ENCODE data around the gene OR4D2. TPM values are rescaled to one million over a fixed set of nuclear protein-coding genes. Genes with fewer than 3 reads are reported as not detected.
A peak's percentile ranks its signal among the peaks of the same experiment; 100 is the strongest.

The OR4D2 gene
- polyA plus RNA-seq, 3 donors = not detected

GRCh38 chr17:58192612-58193011 is 25.8 kb downstream of the OR4D2 start, which contains the start of gene EPX:
EPX (plus strand) TSS chr17:58192726; CDS start chr17:58192847, 121 bp downstream.
- 49% methylated on average over 4 of the region's 6 CpGs for WGBS (ENCODE audit: insufficient coverage)

GRCh38 chr17:58193641-58194255 is 27.0 kb downstream of the OR4D2 start:
- H2AFZ ChIP-seq (ENCODE audit: insufficient read depth, low read depth, low read length, poor library complexity, severe bottlenecking) = no peak overlapping the region
- H3K27ac ChIP-seq (ENCODE audit: low read depth in 1 of 2, low read length in 2 of 2) = no peak overlapping the region
- H3K4me3 ChIP-seq (replicated peaks in 1 of 3; ENCODE audit: low read depth in 2 of 3, low read length in 3 of 3) = no peak overlapping the region
- H3K79me2 ChIP-seq (ENCODE audit: insufficient read depth, low read length) = no peaks in the 10 kb centered on the region
- peaks cover 24 to 36% (median 27%) of the 10 kb centered on the region in 3 donors for H3K27me3 Mint-ChIP-seq (ENCODE audit: low read depth in 3 of 3)
- no peaks in the 10 kb centered on the region for H4K20me1 ChIP-seq (ENCODE audit: insufficient read depth, low read length)
- no peaks in the 10 kb centered on the region for H3K9me3 ChIP-seq (replicated peaks in 1 of 2; ENCODE audit: control insufficient read depth in 1 of 2, insufficient read depth in 1 of 2, low read length in 2 of 2)
- no peaks in the 10 kb centered on the region for H3K36me3 ChIP-seq (replicated peaks in 1 of 2; ENCODE audit: control insufficient read depth in 1 of 2, insufficient read depth in 2 of 2, low read length in 2 of 2)
- H3K27me3 ChIP-seq (ENCODE audit: control insufficient read depth in 2 of 2, insufficient read depth in 2 of 2, low read length in 2 of 2) = no peaks in the 10 kb centered on the region
- peaks cover 5% of the 10 kb centered on the region for H3K4me1 Mint-ChIP-seq
- H3K4me3 Mint-ChIP-seq = no peak overlapping the region
- intact Hi-C loops (cut with micrococcal nuclease) = no loop called here
- H3K36me3 Mint-ChIP-seq = no peaks in the 10 kb centered on the region
- no peaks in the 10 kb centered on the region for H3K4me1 ChIP-seq (ENCODE audit: control insufficient read depth in 1 of 2, insufficient read depth in 2 of 2, low read length in 2 of 2)
- 89% methylated on average over 15 of the region's 18 CpGs for WGBS (ENCODE audit: insufficient coverage)
- no peak overlapping the region for H3K9ac ChIP-seq (ENCODE audit: insufficient read depth, low read length, poor library complexity, severe bottlenecking)
- no peak overlapping the region for H3K27ac Mint-ChIP-seq
- DNase-seq = no peak
- peaks cover 0 to 2% (median 0%) of the 10 kb centered on the region in 7 donors for H3K9me3 Mint-ChIP-seq
- no peak overlapping the region for H3K4me2 ChIP-seq (replicated peaks; ENCODE audit: extremely low read depth, low read length, poor library complexity, severe bottlenecking)
- TF ChIP-seq CTCF (IDR thresholded peaks at IDR 0.05) = no peak

More at GRCh38 chr17:58192612-58193011, 25.8 kb downstream of the OR4D2 start, which contains the start of gene EPX:
- intact Hi-C loops (cut with micrococcal nuclease) = no loop called here
- Histone ChIP-seq H3K36me3 (replicated peaks in 1 of 2; ENCODE audit: control insufficient read depth in 1 of 2, insufficient read depth in 2 of 2, low read length in 2 of 2) (no peaks in the 10 kb centered on the region), H3K27me3 (ENCODE audit: control insufficient read depth in 2 of 2, insufficient read depth in 2 of 2, low read length in 2 of 2) (no peaks in the 10 kb centered on the region), H3K9me3 (replicated peaks in 1 of 2; ENCODE audit: control insufficient read depth in 1 of 2, insufficient read depth in 1 of 2, low read length in 2 of 2) (no peaks in the 10 kb centered on the region), H3K4me3 (replicated peaks in 1 of 3; ENCODE audit: low read depth in 2 of 3, low read length in 3 of 3) (no peak within 1 kb of the TSS), H3K27ac (ENCODE audit: low read depth in 1 of 2, low read length in 2 of 2) (no peak within 1 kb of the TSS), H2AFZ (ENCODE audit: insufficient read depth, low read depth, low read length, poor library complexity, severe bottlenecking) (no peak within 1 kb of the TSS), H3K4me1 (ENCODE audit: control insufficient read depth in 1 of 2, insufficient read depth in 2 of 2, low read length in 2 of 2) (no peaks in the 10 kb centered on the region), H3K4me2 (replicated peaks; ENCODE audit: extremely low read depth, low read length, poor library complexity, severe bottlenecking) (no peak within 1 kb of the TSS), H3K79me2 (ENCODE audit: insufficient read depth, low read length) (no peaks in the 10 kb centered on the region), H3K9ac (ENCODE audit: insufficient read depth, low read length, poor library complexity, severe bottlenecking) (no peak within 1 kb of the TSS), H4K20me1 (ENCODE audit: insufficient read depth, low read length) (no peaks in the 10 kb centered on the region)
- TF ChIP-seq CTCF (IDR thresholded peaks at IDR 0.05) = no peak
- H3K27ac Mint-ChIP-seq = peak within 1 kb of the TSS in 1 of 7 donors; percentile 39
- H3K4me1 Mint-ChIP-seq = peaks cover 5% of the 10 kb centered on the region
- no peaks in the 10 kb centered on the region for H3K36me3 Mint-ChIP-seq
- peaks cover 0 to 2% (median 0%) of the 10 kb centered on the region in 7 donors for H3K9me3 Mint-ChIP-seq
- DNase-seq = no peak
- no peak within 1 kb of the TSS for H3K4me3 Mint-ChIP-seq
- H3K27me3 Mint-ChIP-seq (ENCODE audit: low read depth in 3 of 3) = peaks cover 19 to 32% (median 25%) of the 10 kb centered on the region in 3 donors

Data from CD14-positive monocyte (primary cell).